OCI-LY3 (cell line): ENCODE measurements around the gene KLHL29.

ENCODE experiments used
- EZH2phosphoT487 ChIP-seq: fragments of 200-600 bp; shearing (Covaris generic); IDR thresholded peaks from 2 replicates; pipeline ENCODE4 v1.6.1; 2018; ENCODE audit warnings: antibody characterized with exemption, mixed run types, low read depth
- TF ChIP-seq, protein P1 (sequence below): fragments of 200-600, 300-600 bp; sonication (generic); IDR thresholded peaks from 2 replicates; pipeline ENCODE4 v1.5.1; 2014; ENCODE audit warnings: antibody characterized with exemption, low read length, low read depth

- TF ChIP-seq, protein P1, sequence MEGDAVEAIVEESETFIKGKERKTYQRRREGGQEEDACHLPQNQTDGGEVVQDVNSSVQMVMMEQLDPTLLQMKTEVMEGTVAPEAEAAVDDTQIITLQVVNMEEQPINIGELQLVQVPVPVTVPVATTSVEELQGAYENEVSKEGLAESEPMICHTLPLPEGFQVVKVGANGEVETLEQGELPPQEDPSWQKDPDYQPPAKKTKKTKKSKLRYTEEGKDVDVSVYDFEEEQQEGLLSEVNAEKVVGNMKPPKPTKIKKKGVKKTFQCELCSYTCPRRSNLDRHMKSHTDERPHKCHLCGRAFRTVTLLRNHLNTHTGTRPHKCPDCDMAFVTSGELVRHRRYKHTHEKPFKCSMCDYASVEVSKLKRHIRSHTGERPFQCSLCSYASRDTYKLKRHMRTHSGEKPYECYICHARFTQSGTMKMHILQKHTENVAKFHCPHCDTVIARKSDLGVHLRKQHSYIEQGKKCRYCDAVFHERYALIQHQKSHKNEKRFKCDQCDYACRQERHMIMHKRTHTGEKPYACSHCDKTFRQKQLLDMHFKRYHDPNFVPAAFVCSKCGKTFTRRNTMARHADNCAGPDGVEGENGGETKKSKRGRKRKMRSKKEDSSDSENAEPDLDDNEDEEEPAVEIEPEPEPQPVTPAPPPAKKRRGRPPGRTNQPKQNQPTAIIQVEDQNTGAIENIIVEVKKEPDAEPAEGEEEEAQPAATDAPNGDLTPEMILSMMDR: no peak
- TF ChIP-seq EZH2phosphoT487: no peak
Observed at GRCh38 chr2:23647563-23647962, 262.6 kb downstream of the KLHL29 start.
